GM19463 (cell line): Measurements from ENCODE around the gene CPZ.

Source experiments
- ATAC-seq: cut with Tn5 transposase; IDR thresholded peaks from one replicate; pipeline ENCODE4 v1.9.1; 2021; ENCODE audit warnings: mild to moderate bottlenecking, moderate library complexity; ENCODE audit not compliant: unreplicated experiment

The CPZ gene

DNA sequence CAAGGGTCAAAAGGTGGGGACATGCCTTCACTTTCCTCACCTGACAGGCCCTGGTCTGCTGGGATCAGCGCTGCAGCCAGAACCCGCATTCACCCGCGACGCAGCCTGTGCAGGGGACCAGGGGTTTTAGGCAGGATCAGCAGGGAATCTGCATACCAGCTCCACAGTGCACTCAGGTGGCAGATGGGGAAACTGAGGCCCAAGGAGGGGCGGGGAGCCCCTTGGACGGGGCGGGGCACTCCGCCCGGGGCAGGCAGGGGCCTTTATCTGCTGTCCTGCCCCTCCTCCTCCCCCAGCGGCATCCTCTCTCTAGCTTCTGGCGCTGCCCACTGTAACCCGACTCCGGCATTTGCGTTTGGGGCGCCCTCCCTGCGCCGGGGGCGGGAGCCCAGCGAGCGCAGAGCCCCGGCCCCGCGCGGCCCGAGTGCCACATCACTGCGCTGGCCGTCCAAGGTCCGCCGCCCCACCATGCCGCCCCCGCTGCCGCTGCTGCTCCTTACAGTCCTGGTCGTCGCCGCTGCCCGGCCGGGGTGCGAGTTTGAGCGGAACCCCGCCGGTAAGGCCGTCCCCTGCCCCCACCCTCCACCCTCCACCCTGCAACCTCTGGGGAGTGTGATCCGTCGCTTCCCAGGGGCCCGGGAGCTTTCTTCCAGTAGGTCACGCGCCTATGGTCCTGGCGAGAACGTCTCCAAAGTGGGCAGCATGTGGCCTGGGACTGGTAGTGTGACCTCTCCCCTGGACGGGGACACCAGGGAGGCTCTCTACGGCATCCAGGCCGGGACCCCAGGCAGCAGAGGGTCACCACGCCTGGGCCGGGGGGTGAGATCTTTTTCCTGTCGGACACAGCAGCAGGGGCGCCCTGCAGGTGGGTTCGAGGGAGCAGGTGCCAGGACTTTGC lies at the start of gene CPZ:
Gene CPZ, plus strand, starts transcription at position 400 of the 898 bp plus-strand sequence. Its CDS starts 69 bp downstream, at position 469.
- ATAC-seq = no peak

DNA sequence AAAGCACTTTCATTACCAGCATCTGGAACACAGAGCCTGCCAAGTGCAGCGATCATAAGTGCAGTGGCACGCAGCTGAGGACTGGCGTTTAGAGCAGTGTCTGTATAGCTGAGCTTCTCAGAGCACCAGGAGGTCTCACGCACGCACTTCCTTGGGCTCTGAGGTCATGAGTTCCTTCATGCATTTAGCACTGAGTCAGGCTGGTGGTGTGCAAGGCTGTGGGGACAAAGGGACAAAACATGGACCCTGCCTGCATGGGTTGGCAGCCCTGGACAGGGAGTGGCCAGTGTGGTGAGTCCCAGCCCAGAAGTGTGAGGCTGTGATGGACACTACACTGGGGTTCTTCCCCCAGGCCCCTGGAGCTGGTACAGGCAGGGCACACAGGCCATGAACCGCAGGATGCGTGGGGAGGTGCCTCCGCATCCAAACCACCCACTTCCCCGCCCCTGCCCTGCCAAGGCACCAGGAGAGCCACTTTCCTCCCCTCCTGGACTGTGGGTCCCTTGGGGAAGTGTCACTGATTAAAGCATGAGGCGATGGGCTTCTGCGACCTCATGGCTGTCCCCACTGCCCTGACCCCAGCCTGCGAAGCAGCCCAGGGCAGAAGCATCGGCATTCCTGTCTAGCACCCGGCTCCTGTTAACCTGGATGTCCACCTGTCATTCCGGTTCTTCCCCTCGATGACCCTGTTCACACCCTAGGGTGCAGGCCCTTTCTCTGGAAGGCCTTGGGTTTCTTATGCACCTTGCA lies 49.6 kb upstream of the CPZ start:
- no peak for ATAC-seq

DNA sequence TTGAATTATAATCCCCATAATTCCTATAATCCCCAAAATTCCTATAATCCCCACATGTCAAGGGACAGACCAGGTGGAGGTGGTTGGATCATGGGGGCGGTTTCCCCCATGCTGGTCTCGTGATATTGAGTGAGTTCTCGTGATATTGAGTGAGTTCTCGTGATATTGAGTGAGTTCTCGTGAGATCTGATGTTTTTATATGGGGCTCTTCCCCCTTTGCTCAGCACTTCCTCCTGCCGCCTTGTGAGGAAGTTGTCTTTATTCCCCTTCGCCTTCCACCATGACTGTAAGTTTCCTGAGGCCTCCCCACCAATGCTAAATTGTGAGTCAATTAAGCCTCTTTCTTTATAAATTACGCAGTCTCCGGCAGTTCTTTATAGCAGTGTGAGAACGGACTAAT lies 48.9 kb upstream of the CPZ start:
- no peak for ATAC-seq

DNA sequence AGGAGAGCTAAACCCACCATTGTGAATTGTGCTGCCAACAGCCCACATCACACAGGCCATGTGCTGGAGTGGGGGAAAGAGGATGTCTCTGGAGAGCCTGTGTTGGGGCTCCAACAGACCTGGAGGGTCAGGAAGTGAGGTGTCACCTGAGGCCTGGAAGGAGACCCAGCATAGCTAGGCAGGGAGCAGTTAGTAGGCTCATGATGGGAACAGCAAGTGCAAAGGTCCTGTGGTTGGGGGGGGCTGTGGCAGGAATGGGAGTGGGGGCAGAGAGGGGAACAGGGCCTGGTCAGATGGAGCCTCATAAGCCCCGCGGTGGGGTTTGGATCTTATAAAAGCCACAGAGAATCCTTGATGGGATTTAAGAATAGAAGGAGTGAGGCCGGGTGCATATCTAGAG lies 48.3 kb upstream of the CPZ start:
- no peak for ATAC-seq

GRCh38 chr4:8544741-8545438 lies 47.7 kb upstream of the CPZ start:
- ATAC-seq = no peak

DNA sequence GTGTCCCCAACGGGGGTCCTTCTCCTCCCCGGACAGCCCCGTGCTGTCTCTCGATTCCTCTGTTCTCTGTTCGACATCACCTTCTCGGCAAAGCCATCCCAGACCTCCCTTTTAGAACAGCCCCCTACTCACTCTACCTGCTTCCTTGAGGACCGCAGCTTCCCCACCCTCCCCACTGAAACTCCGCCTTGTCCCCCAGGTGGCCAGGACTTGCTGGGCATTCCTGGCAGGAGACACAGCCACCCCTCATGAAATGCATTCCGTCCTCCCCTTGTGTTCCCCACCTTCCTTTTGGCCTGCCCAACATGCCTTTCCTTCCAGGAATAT lies 47.2 kb upstream of the CPZ start:
- ATAC-seq = no peak

- ATAC-seq = no peak
Measured at GRCh38 chr4:8546766-8547107, 45.8 kb upstream of the CPZ start.

- ATAC-seq = no peak
Measured at GRCh38 chr4:8547108-8547911, 45.3 kb upstream of the CPZ start.

- no peak for ATAC-seq
Measured at GRCh38 chr4:8547912-8548730, 44.4 kb upstream of the CPZ start.

- ATAC-seq = no peak
Measured at GRCh38 chr4:8548731-8549351, 43.7 kb upstream of the CPZ start.

GRCh38 chr4:8549352-8549931 lies 43.1 kb upstream of the CPZ start:
- ATAC-seq = no peak

DNA sequence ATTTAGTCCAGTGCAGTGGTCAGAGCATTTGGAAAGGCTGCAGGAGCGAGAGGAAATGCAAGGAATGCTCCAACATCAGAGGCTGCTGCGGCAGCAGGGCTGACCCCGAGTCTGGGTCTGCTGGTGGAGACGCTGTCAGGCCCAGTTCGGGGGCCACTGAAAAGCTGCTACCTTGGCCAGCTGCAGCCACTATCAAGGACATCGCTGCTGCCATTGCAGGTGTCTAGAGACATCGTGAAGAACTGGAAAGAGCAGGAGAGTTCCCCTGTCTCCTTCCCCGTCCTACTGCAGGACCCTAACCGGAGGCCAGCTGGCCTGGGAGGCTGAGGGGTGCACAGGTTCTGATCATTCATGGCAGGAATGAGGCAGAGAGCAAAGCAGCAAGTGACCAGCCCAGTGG lies 41.9 kb upstream of the CPZ start:
- ATAC-seq = no peak

GRCh38 chr4:8552024-8552423 lies 40.5 kb upstream of the CPZ start:
- no peak for ATAC-seq

DNA sequence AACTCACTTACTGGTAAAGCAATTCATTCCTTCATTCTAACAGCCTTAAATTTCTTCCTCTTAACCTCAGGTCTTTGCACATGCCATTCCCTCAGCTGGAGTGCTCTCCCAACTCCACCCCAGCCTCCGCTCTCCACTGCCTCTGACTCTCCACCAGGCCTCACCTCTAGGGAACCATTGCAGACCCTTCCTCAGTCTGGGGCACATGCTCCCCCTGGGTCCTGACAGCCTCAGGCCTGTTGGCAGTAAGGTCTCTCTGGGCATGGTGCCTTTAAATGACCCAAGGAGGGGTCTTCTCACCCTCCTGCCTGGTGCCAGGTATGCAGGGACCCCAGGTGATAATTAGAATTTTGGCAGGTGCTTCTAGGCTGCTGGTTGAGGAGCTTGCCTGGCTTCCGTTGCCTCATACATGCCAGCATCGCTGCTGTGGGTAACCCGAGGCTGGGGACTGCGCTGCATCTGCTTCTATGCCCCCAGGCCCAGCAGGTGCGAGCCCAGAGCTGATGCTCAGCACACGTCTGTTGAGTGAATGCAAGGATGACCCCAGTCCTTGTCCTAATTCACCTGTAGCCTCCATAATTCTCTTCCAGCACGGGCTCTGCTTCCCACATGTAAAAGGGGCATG lies 39.9 kb upstream of the CPZ start:
- ATAC-seq = no peak

DNA sequence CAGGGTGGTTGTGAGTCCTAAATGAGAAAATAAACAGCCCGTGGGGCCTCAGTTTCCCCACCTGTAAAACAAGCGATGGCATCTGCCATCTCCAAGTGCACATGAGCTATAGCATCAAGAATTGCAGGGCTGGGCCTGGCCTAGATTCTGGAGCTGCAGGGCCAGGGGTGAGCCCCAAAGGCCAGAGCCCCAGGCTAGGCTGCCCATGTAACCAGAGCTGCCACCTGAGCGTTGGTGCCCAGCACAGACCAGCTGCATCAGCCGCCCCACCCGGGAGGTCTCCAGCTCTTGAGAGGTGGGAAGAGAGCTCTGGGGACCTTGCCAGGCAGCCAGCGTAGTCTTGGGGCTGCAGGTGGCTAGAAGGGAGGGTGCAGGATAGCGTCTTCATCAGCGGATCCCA lies 39.3 kb upstream of the CPZ start:
- ATAC-seq = no peak

- ATAC-seq = no peak
Measured at GRCh38 chr4:8553991-8554405, 38.6 kb upstream of the CPZ start.

DNA sequence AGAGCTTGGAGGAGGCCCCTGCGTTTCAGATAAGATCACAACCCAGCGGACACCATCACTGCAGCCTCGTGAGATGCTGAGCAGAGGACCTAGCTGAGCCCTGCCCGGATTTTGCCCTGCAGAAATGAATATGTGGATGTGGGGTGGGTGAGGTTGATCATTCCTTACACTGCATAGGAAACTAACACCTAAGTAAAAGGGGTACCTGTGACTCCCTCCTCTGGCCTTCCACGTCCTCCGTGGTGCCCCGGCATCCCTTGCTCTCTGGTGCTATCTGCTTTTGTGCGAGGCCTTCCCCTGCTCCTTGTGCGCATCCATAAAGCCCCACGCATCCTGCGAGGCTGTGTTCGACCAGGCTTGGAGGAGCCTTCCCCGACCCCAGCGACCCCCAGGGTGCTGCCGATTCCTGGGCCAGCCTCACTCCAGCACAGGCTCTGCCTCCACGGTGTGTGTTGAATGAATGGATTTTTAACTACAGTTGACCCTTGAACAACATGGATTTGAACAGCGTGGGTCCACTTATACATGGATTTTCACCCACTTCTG lies 37.9 kb upstream of the CPZ start:
- ATAC-seq = no peak

DNA sequence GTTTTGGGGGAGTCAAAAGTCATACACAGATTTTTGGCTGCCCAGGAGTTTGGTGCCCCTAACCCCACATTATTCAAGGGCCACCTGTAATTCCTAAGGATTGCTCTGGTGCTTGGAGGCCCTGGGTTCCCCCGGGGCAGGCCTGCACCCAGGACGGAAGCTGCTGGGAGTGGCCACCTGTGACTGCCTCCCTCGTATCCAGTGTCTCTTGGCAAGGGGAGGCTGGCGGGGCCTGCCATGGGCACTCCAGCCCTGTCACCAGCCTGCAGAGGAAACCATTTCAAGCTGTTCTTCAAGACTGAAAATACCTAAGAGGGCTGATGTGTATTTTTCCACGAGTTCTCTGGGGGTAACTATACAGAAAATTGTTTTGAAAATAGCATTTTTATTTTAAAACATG lies 36.8 kb upstream of the CPZ start:
- no peak for ATAC-seq
